Mononuclear cell (primary cell): ENCODE results near the gene PIK3R6. TPM values are rescaled to one million over a fixed set of nuclear protein-coding genes. Genes with fewer than 3 reads are reported as not detected.

ENCODE experiments used
- H3K27me3 ChIP-seq: 2 replicates; pipeline ENCODE4 v1.6.0; 2011; ENCODE audit warnings: low read length, control low read depth; ENCODE audit not compliant: insufficient read depth
- H3K4me1 ChIP-seq: 2 replicates; pipeline ENCODE4 v1.5.1; 2011; ENCODE audit warnings: mild to moderate bottlenecking, low read length, control low read depth; ENCODE audit not compliant: insufficient read depth
- H3K4me3 ChIP-seq: 2 replicates; pipeline ENCODE4 v1.5.1; 2011; ENCODE audit warnings: mild to moderate bottlenecking, low read length, moderate library complexity
- H3K9me3 ChIP-seq: 2 replicates; pipeline ENCODE4 v1.5.1; 2011; ENCODE audit warnings: low read depth, mild to moderate bottlenecking, control low read depth, low read length
- total RNA-seq: library from RNA; depleted of rRNA; stranded (reverse); fragments of >200 nt; gene quantifications from one replicate; pipeline ENCODE4 v1.2.3, GENCODE V29; 2012

Gene PIK3R6
- total RNA-seq, 1 donor = 1.5 TPM

- Histone ChIP-seq H3K4me3 (no peak overlapping the region), H3K27me3 (no peaks in the 10 kb centered on the region), H3K9me3 (no peaks in the 10 kb centered on the region), H3K4me1 (peaks cover 37% of the 10 kb centered on the region)
Observed at GRCh38 chr17:8872036-8872704, 4.7 kb upstream of the PIK3R6 start.

- H3K27me3 ChIP-seq = no peaks in the 10 kb centered on the region
- no peaks in the 10 kb centered on the region for H3K9me3 ChIP-seq
- no peak overlapping the region for H3K4me3 ChIP-seq
- peaks cover 46% of the 10 kb centered on the region for H3K4me1 ChIP-seq
Observed at GRCh38 chr17:8871081-8871581, 3.7 kb upstream of the PIK3R6 start.

GRCh38 chr17:8870406-8871040, 3.0 kb upstream of the PIK3R6 start:
- Histone ChIP-seq H3K9me3 (no peaks in the 10 kb centered on the region), H3K27me3 (no peaks in the 10 kb centered on the region), H3K4me1 (peaks cover 46% of the 10 kb centered on the region), H3K4me3 (no peak overlapping the region)

GRCh38 chr17:8869114-8869815, 1.8 kb upstream of the PIK3R6 start:
- no peaks in the 10 kb centered on the region for H3K27me3 ChIP-seq
- H3K4me3 ChIP-seq = no peak overlapping the region
- H3K9me3 ChIP-seq = no peaks in the 10 kb centered on the region
- H3K4me1 ChIP-seq = peaks cover 46% of the 10 kb centered on the region

GRCh38 chr17:8868529-8868951, 1.1 kb upstream of the PIK3R6 start:
- Histone ChIP-seq H3K27me3 (no peaks in the 10 kb centered on the region), H3K4me1 (peaks cover 44% of the 10 kb centered on the region), H3K9me3 (no peaks in the 10 kb centered on the region), H3K4me3 (no peak overlapping the region)

- Histone ChIP-seq H3K27me3 (no peaks in the 10 kb centered on the region), H3K4me1 (peaks cover 39% of the 10 kb centered on the region), H3K9me3 (no peaks in the 10 kb centered on the region), H3K4me3 (no peak overlapping the region)
Observed at GRCh38 chr17:8868092-8868491, 618 bp upstream of the PIK3R6 start.

GRCh38 chr17:8865811-8866210, 1.7 kb downstream of the PIK3R6 start:
- peaks cover 49% of the 10 kb centered on the region for H3K4me1 ChIP-seq
- no peak overlapping the region for H3K4me3 ChIP-seq
- H3K27me3 ChIP-seq = no peaks in the 10 kb centered on the region
- no peaks in the 10 kb centered on the region for H3K9me3 ChIP-seq

GRCh38 chr17:8865385-8865784, 2.1 kb downstream of the PIK3R6 start:
- no peaks in the 10 kb centered on the region for H3K27me3 ChIP-seq
- no peak overlapping the region for H3K4me3 ChIP-seq
- no peaks in the 10 kb centered on the region for H3K9me3 ChIP-seq
- H3K4me1 ChIP-seq = peaks cover 54% of the 10 kb centered on the region

GRCh38 chr17:8862213-8863056, 5.0 kb downstream of the PIK3R6 start:
- Histone ChIP-seq H3K27me3 (no peaks in the 10 kb centered on the region), H3K4me1 (peaks cover 64% of the 10 kb centered on the region), H3K9me3 (no peaks in the 10 kb centered on the region), H3K4me3 (no peak overlapping the region)

GRCh38 chr17:8861495-8862181, 5.8 kb downstream of the PIK3R6 start:
- Histone ChIP-seq H3K4me3 (no peak overlapping the region), H3K27me3 (no peaks in the 10 kb centered on the region), H3K4me1 (peaks cover 63% of the 10 kb centered on the region), H3K9me3 (no peaks in the 10 kb centered on the region)

GRCh38 chr17:8859804-8860430, 7.6 kb downstream of the PIK3R6 start:
- Histone ChIP-seq H3K27me3 (no peaks in the 10 kb centered on the region), H3K9me3 (no peaks in the 10 kb centered on the region), H3K4me3 (no peak overlapping the region), H3K4me1 (peaks cover 59% of the 10 kb centered on the region)

- no peaks in the 10 kb centered on the region for H3K9me3 ChIP-seq
- no peaks in the 10 kb centered on the region for H3K27me3 ChIP-seq
- H3K4me1 ChIP-seq = peaks cover 59% of the 10 kb centered on the region
- H3K4me3 ChIP-seq = no peak overlapping the region
Observed at GRCh38 chr17:8859027-8859803, 8.3 kb downstream of the PIK3R6 start.

- Histone ChIP-seq H3K4me3 (no peak overlapping the region), H3K4me1 (peaks cover 59% of the 10 kb centered on the region), H3K9me3 (no peaks in the 10 kb centered on the region), H3K27me3 (no peaks in the 10 kb centered on the region)
Observed at GRCh38 chr17:8857919-8858318, 9.6 kb downstream of the PIK3R6 start.
